ENCODE measurements around the gene MCRS1.
"Not testable (repeated sequence)": the region's sequence is repeated elsewhere in the genome, so short reads cannot be mapped to it uniquely, and the experiment has no call there.

Gene MCRS1

GRCh38 chr12:49518914-49519573, 48.9 kb downstream of the MCRS1 start:
- DNase-seq (ENCODE audit: low spot score) = no peak

GRCh38 chr12:49515266-49515665, 52.7 kb downstream of the MCRS1 start:
- no peak for DNase-seq (ENCODE audit: low spot score)

GRCh38 chr12:49512546-49512945, 55.4 kb downstream of the MCRS1 start:
- no peak for DNase-seq (ENCODE audit: low spot score)

GRCh38 chr12:49511410-49511809, 56.5 kb downstream of the MCRS1 start:
- DNase-seq (ENCODE audit: low spot score) = no peak

GRCh38 chr12:49509681-49510080, 58.3 kb downstream of the MCRS1 start:
- not testable (repeated sequence) for DNase-seq (ENCODE audit: low spot score)

All from globus pallidus (tissue), 1 donor.